HepG2 (cell line): ENCODE data around the gene TAPBP. TPM values are rescaled to one million over a fixed set of nuclear protein-coding genes. Genes with fewer than 3 reads are reported as not detected.

ENCODE experiments used
- ARHGAP35 ChIP-seq: sonication (generic); formaldehyde crosslinking; IDR thresholded peaks from 2 replicates; pipeline ENCODE4 v1.9.0; 2022; ENCODE audit warnings: mild to moderate bottlenecking, inconsistent platforms, moderate library complexity, missing genetic modification reagents, borderline replicate concordance
- HCFC1 ChIP-seq: fragments of 150-350 bp; IDR thresholded peaks from 2 replicates; pipeline ENCODE4 v1.6.1; 2014; ENCODE audit warnings: low read depth, low read length
- HES4 ChIP-seq: sonication (generic); formaldehyde crosslinking; IDR thresholded peaks from 2 replicates; pipeline ENCODE4 v1.9.0; 2021; ENCODE audit warnings: mild to moderate bottlenecking, missing genetic modification reagents, borderline replicate concordance
- KDM2A ChIP-seq: sonication (generic); formaldehyde crosslinking; IDR thresholded peaks from 2 replicates; pipeline ENCODE4 v1.4.0; 2020; ENCODE audit warnings: low read depth, missing genetic modification reagents, borderline replicate concordance
- MATR3 ChIP-seq: sonication (generic); formaldehyde crosslinking; IDR thresholded peaks from 2 replicates; pipeline ENCODE4 v1.4.0; 2020; ENCODE audit warnings: missing genetic modification reagents
- MAZ ChIP-seq, 2 experiments: sonication (generic) in 1 of 2; formaldehyde crosslinking in 1 of 2; IDR thresholded peaks; 2 replicates each; pipeline versions ENCODE4 v1.5.0 to v1.6.1; 2012 to 2020; ENCODE audit warnings: low read depth in 2 of 2, mild to moderate bottlenecking in 2 of 2, borderline replicate concordance in 1 of 2, improper control_type of control experiment in 1 of 2, low read length in 1 of 2, missing genetic modification reagents in 1 of 2, moderate library complexity in 1 of 2
- RFX1 ChIP-seq: fragments of 450-650 bp; IDR thresholded peaks from 2 replicates; pipeline ENCODE4 v1.6.1; 2017
- TARDBP ChIP-seq: sonication (generic); formaldehyde crosslinking; IDR thresholded peaks from 2 replicates; pipeline ENCODE4 v1.8.0; 2022; ENCODE audit warnings: mild to moderate bottlenecking, missing genetic modification reagents
- ZNF205 ChIP-seq: IDR thresholded peaks from 2 replicates; pipeline ENCODE4 v1.6.1; 2018; ENCODE audit warnings: missing biosample characterization, missing genetic modification reagents
- ZNF768 ChIP-seq: sonication (generic); formaldehyde crosslinking; IDR thresholded peaks from 2 replicates; pipeline ENCODE4 v1.4.0; 2020; ENCODE audit warnings: missing genetic modification reagents
- polyA plus RNA-seq, 8 experiments: library from polyadenylated mRNA; depleted of rRNA in 3 of 8; stranded (reverse) in 7 of 8; unstranded in 1 of 8; fragments of >200 nt; fragmentation: Illumina TruSeq in 4 of 8; extraction: Trizol in 4 of 8; gene quantifications; 2 replicates each; pipeline versions ENCODE4 v1.2.1 to v1.2.3, GENCODE V29; 2011 to 2016; ENCODE audit warnings: low read depth in 4 of 8, missing spikeins in 1 of 8, mixed read lengths in 1 of 8; ENCODE audit not compliant: insufficient read depth in 1 of 8
- total RNA-seq, 5 experiments: library from RNA; depleted of rRNA; stranded (reverse); fragments of >200 nt; fragmentation: Illumina TruSeq; extraction: Trizol; gene quantifications; 2 replicates each; pipeline ENCODE4 v1.2.3, GENCODE V29; 2016; ENCODE audit warnings: low read depth in 1 of 5
- TF ChIP-seq, protein P1 (sequence below): IDR thresholded peaks from 2 replicates; pipeline ENCODE4 v1.6.1; 2016; ENCODE audit warnings: low read depth, missing genetic modification reagents, missing compliant biosample characterization
- TF ChIP-seq, protein P2 (sequence below): sonication (generic); formaldehyde crosslinking; IDR thresholded peaks from 2 replicates; pipeline ENCODE4 v1.5.0; 2020; ENCODE audit warnings: missing genetic modification reagents, mild to moderate bottlenecking, borderline replicate concordance
- TF ChIP-seq, protein P3 (sequence below): sonication (generic); formaldehyde crosslinking; IDR thresholded peaks from 2 replicates; pipeline ENCODE4 v1.8.0; 2022; ENCODE audit warnings: missing genetic modification reagents, low read depth, mild to moderate bottlenecking, borderline replicate concordance
- TF ChIP-seq, protein P4 (sequence below): sonication (generic); formaldehyde crosslinking; IDR thresholded peaks from 2 replicates; pipeline ENCODE4 v1.4.0; 2020; ENCODE audit warnings: missing genetic modification reagents
- TF ChIP-seq, protein P5 (sequence below): sonication (generic); formaldehyde crosslinking; IDR thresholded peaks from 2 replicates; pipeline ENCODE4 v1.4.0; 2020; ENCODE audit warnings: missing genetic modification reagents, borderline replicate concordance

TAPBP gene
- total and polyA plus RNA-seq, 2 of the 13 experiments (the other 11 are each of a cell fraction or from before 2014, with no cell fraction given): 27.4 to 32.3 TPM

DNA sequence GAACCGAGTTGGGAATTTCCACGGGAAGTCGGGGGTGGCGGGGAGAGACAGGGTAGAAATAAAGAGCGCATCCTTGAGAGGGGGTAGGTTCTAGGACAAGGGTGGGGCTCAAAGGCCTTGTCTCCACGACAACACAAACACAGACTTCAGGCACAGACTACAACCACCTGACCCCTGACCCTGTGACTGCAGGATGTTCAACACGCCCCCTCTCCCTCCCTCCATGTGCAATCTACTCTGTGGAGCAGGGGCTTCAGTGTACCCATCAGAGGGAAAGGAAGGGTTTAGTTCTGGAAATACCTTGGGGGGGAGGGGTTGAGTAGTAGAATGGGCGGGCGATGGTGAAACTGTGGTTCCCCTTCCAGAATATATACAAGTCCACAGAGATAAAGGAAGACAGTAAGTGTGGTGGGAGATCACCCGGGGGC is 651 bp upstream of the TAPBP start (continued):
- TF ChIP-seq, protein P1, sequence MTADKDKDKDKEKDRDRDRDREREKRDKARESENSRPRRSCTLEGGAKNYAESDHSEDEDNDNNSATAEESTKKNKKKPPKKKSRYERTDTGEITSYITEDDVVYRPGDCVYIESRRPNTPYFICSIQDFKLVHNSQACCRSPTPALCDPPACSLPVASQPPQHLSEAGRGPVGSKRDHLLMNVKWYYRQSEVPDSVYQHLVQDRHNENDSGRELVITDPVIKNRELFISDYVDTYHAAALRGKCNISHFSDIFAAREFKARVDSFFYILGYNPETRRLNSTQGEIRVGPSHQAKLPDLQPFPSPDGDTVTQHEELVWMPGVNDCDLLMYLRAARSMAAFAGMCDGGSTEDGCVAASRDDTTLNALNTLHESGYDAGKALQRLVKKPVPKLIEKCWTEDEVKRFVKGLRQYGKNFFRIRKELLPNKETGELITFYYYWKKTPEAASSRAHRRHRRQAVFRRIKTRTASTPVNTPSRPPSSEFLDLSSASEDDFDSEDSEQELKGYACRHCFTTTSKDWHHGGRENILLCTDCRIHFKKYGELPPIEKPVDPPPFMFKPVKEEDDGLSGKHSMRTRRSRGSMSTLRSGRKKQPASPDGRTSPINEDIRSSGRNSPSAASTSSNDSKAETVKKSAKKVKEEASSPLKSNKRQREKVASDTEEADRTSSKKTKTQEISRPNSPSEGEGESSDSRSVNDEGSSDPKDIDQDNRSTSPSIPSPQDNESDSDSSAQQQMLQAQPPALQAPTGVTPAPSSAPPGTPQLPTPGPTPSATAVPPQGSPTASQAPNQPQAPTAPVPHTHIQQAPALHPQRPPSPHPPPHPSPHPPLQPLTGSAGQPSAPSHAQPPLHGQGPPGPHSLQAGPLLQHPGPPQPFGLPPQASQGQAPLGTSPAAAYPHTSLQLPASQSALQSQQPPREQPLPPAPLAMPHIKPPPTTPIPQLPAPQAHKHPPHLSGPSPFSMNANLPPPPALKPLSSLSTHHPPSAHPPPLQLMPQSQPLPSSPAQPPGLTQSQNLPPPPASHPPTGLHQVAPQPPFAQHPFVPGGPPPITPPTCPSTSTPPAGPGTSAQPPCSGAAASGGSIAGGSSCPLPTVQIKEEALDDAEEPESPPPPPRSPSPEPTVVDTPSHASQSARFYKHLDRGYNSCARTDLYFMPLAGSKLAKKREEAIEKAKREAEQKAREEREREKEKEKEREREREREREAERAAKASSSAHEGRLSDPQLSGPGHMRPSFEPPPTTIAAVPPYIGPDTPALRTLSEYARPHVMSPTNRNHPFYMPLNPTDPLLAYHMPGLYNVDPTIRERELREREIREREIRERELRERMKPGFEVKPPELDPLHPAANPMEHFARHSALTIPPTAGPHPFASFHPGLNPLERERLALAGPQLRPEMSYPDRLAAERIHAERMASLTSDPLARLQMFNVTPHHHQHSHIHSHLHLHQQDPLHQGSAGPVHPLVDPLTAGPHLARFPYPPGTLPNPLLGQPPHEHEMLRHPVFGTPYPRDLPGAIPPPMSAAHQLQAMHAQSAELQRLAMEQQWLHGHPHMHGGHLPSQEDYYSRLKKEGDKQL: no peak
- TF ChIP-seq HES4 (CRISPR knock-in tag) (no peak), HCFC1 (no peak), MAZ (IDR thresholded peaks at IDR 0.05; ENCODE audit: borderline replicate concordance, low read depth, low read length) (0 out of 2 replicates have a peak, but pooled peaks have one; percentile 28), MAZ (CRISPR knock-in tag; IDR thresholded peaks at IDR 0.05; ENCODE audit: low read depth) (0 out of 2 replicates have a peak, but pooled peaks have one; percentile 9), TARDBP (CRISPR knock-in tag) (peak; percentile 49; the same call in 1 of the 2 replicates), ZNF205 (CRISPR knock-in tag) (no peak), MATR3 (CRISPR knock-in tag) (no peak), ARHGAP35 (CRISPR knock-in tag) (no peak), KDM2A (CRISPR knock-in tag) (no peak), RFX1 (peak; percentile 74), ZNF768 (CRISPR knock-in tag) (no peak)
- TF ChIP-seq, protein P2, sequence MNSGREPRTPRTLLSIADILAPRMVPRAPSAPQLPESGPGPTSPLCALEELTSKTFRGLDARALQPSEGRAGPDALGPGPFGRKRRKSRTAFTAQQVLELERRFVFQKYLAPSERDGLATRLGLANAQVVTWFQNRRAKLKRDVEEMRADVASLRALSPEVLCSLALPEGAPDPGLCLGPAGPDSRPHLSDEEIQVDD (CRISPR knock-in tag): no peak
- TF ChIP-seq, protein P3, sequence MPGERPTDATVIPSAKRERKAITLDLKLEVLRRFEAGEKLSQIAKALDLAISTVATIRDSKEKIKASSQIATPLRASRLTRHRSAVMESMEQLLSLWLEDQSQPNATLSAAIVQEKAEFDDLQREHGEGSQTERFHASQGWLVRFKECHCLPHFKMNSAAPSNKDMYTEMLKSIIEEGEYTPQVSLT (CRISPR knock-in tag): no peak
- TF ChIP-seq, protein P4, sequence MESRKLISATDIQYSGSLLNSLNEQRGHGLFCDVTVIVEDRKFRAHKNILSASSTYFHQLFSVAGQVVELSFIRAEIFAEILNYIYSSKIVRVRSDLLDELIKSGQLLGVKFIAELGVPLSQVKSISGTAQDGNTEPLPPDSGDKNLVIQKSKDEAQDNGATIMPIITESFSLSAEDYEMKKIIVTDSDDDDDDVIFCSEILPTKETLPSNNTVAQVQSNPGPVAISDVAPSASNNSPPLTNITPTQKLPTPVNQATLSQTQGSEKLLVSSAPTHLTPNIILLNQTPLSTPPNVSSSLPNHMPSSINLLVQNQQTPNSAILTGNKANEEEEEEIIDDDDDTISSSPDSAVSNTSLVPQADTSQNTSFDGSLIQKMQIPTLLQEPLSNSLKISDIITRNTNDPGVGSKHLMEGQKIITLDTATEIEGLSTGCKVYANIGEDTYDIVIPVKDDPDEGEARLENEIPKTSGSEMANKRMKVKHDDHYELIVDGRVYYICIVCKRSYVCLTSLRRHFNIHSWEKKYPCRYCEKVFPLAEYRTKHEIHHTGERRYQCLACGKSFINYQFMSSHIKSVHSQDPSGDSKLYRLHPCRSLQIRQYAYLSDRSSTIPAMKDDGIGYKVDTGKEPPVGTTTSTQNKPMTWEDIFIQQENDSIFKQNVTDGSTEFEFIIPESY (CRISPR knock-in tag): no peak
- TF ChIP-seq, protein P5, sequence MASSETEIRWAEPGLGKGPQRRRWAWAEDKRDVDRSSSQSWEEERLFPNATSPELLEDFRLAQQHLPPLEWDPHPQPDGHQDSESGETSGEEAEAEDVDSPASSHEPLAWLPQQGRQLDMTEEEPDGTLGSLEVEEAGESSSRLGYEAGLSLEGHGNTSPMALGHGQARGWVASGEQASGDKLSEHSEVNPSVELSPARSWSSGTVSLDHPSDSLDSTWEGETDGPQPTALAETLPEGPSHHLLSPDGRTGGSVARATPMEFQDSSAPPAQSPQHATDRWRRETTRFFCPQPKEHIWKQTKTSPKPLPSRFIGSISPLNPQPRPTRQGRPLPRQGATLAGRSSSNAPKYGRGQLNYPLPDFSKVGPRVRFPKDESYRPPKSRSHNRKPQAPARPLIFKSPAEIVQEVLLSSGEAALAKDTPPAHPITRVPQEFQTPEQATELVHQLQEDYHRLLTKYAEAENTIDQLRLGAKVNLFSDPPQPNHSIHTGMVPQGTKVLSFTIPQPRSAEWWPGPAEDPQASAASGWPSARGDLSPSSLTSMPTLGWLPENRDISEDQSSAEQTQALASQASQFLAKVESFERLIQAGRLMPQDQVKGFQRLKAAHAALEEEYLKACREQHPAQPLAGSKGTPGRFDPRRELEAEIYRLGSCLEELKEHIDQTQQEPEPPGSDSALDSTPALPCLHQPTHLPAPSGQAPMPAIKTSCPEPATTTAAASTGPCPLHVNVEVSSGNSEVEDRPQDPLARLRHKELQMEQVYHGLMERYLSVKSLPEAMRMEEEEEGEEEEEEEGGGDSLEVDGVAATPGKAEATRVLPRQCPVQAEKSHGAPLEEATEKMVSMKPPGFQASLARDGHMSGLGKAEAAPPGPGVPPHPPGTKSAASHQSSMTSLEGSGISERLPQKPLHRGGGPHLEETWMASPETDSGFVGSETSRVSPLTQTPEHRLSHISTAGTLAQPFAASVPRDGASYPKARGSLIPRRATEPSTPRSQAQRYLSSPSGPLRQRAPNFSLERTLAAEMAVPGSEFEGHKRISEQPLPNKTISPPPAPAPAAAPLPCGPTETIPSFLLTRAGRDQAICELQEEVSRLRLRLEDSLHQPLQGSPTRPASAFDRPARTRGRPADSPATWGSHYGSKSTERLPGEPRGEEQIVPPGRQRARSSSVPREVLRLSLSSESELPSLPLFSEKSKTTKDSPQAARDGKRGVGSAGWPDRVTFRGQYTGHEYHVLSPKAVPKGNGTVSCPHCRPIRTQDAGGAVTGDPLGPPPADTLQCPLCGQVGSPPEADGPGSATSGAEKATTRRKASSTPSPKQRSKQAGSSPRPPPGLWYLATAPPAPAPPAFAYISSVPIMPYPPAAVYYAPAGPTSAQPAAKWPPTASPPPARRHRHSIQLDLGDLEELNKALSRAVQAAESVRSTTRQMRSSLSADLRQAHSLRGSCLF (CRISPR knock-in tag): no peak
